ENCODE data around the gene JAK1.
"Not testable (repeated sequence)": the region's sequence is repeated elsewhere in the genome, so short reads cannot be mapped to it uniquely, and the experiment has no call there.

The JAK1 gene

GRCh38 chr1:64828829-64829228 lies 137.5 kb downstream of the JAK1 start:
- no peak for DNase-seq

DNA sequence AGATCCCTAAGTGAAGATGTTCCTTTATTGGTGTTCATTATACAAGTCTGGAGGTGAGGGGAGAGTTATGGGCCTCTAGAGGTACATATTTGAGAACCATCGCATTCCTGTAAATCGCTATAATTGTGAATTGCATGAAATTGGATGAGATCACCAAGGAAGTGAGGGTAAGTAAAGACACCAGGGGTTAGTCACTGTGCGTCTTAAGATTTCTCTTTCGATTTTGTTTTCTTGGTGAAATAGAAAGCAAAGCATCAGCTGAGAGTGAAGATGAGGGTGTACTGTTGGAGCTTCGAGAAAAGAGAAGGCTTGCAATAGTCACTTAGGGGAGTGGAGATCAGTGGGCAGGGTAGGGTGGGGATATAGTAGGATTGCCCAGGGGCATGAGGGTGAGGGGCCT lies 139.4 kb downstream of the JAK1 start:
- DNase-seq = no peak

DNA sequence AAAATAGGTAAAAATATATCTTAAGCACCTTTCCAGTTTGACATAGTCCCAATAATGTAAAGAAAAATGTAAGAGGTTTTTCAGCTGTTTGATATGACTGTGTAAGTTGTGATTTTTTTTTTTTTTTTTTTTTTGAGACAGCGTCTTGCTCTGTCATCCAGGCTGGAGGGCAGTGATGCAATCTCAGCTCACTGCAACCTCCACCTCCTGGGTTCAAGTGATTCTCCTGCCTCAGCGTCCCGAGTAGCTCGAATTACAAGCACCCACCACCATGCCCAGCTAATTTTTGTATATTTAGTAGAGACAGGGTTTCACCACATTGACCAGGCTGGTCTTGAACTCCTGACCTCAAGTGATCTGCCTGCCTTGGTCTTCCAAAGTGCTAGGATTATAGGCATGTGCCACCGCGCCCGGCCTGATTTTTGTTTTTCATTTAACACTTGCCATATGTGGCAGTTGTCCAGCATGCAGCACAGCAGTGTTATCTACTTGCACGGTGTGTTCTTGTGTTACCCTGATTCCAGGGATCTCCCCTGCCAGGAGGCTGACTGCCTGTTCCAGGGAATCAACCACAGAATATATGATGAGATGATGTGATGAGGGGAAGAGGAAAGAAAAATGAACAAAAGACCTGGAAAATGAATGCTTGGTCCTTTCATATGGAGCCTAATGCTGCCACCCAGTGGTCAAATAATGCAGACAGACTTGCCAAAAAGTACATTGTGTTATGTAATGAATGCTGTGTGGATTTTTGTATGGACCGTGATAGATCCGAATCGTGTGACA lies 142.5 kb downstream of the JAK1 start:
- DNase-seq = peak; percentile 95

GRCh38 chr1:64822621-64823020 lies 143.7 kb downstream of the JAK1 start:
- DNase-seq = no peak

GRCh38 chr1:64820572-64820971 lies 145.8 kb downstream of the JAK1 start:
- DNase-seq = not testable (repeated sequence)

DNA sequence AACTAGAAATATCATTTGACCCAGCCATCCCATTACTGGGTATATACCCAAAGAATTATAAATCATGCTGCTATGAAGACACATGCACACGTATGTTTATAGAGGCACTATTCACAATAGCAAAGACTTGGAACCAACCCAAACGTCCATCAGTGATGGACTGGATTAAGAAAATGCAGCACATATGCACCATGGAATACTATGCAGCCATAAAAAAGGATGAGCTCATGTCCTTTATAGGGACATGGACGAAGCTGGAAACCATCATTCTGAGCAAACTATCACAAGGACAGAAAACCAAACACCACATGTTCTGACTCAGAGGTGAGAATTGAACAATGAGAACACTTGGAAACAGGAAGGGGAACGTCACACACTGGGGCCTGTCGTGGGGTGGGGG lies 149.0 kb downstream of the JAK1 start:
- not testable (repeated sequence) for DNase-seq

- no peak for DNase-seq
Observed at GRCh38 chr1:64814427-64814826, 151.9 kb downstream of the JAK1 start.

DNA sequence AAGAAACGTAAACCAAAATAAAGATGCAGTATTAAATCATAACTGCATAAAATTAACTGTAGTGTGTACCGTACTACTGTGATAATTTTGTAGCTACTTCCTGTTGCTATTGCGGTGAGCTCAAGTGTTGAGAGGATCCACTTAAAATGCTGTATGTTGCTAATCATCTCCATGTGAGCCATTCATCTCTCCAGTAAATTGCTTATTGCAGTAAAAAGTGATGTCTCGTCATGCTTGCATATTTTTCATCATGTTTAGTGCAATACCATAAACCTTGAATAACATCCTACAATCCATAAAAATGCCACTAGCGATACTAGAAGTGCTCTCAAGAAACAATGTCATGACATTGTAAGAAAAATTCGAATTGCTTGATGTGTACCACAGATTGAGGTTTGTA lies 155.2 kb downstream of the JAK1 start:
- peak; percentile 90 for DNase-seq

GRCh38 chr1:64810001-64810400 lies 156.3 kb downstream of the JAK1 start:
- no peak for DNase-seq

GRCh38 chr1:64809309-64809708 lies 157.0 kb downstream of the JAK1 start:
- DNase-seq = no peak

DNA sequence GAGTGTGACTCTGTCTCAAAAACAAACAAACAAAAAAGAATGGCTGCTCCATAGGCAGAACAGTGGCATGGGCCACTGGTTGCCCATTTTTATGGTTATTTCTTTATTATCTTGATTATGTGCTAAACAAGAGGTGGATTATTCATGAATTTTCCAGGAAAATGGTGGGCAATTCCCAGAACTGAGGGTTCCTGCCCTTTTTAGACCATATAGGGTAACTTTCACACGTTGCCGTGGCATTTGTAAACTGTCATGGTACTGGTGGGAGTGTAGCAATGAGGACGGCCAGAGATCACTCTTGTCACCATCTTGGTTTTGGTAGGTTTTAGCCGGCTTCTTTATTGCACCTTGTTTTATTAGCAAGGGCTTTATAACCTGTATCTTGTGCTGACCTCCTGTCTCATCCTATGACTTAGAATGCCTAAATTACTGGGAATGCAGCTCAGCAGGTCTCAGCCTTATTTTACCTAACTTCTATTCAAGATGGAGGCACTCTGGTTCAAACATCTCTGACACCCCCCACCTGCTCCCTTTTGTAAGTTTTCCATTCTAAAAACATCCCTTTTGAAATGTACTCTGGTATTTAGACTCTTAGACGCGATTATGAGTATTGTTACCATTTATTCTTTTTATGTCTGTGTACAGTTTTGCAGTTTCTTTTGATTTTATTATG lies 164.4 kb downstream of the JAK1 start:
- no peak for DNase-seq

- no peak for DNase-seq
Observed at GRCh38 chr1:64798872-64799271, 167.5 kb downstream of the JAK1 start.

DNA sequence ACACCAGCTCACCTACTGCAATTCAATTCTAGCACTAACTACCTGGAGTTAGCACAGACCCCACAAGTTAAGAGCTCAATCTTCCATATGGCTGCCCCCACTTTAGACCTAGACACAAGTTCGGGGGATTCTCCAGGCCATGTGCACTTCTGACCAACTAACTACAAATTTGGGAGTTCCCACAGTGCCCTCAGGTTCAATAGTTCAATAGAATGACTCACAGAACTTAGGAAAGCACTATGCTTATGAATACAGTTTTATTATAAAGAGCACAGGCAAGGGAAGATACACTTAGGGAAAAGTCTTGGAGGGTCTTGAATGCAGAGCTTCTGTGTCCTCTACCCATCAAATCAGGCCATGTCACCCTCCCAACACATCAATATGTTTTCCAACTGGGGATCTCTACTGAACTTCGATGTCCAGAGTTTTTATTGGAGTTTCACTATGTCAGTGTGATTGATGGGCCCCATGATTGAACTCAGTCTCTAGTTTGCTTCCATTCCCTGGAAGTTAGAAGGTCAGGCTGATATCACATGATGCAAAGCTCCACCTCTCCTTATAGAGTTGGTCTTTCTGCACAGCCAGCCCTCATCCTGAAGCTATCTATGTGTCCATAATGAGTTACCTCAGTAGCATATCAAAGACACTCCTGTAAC lies 175.4 kb downstream of the JAK1 start:
- DNase-seq = no peak

Data from NCI-H2029 treated with DMSO at 0.1 percent for 48 hours (cell line).